Measurements from ENCODE around the gene ZNF71.

GRCh38 chr19:56596676-56597075 lies 1.6 kb downstream of the ZNF71 start:
- no peak for TF ChIP-seq CTCF (IDR thresholded peaks at IDR 0.05; ENCODE audit: low read depth, low read length, poor library complexity, severe bottlenecking)
- no peak for TF ChIP-seq EZH2phosphoT487 (IDR thresholded peaks at IDR 0.05; ENCODE audit: borderline replicate concordance, low read length)

Data from DOHH2 (cell line).